Measurements from ENCODE around the gene SORCS2. TPM values are rescaled to one million over a fixed set of nuclear protein-coding genes. Genes with fewer than 3 reads are reported as not detected.

The SORCS2 gene
- total RNA-seq, 6 donors from 2014 or later = 2.2 to 28.3 (median 7.2) TPM

GRCh38 chr4:7641712-7642111, 449.4 kb downstream of the SORCS2 start:
- Histone ChIP-seq H3K4me3 (no peak overlapping the region), H3K9me3 (peaks cover 0 to 9% (median 2%) of the 10 kb centered on the region in 4 donors), H3K4me1 (peaks cover 0 to 10% (median 0%) of the 10 kb centered on the region in 4 donors), H3K27me3 (no peaks in the 10 kb centered on the region), H3K36me3 (no peaks in the 10 kb centered on the region), H3K27ac (no peak overlapping the region)
- TF ChIP-seq, protein P1, sequence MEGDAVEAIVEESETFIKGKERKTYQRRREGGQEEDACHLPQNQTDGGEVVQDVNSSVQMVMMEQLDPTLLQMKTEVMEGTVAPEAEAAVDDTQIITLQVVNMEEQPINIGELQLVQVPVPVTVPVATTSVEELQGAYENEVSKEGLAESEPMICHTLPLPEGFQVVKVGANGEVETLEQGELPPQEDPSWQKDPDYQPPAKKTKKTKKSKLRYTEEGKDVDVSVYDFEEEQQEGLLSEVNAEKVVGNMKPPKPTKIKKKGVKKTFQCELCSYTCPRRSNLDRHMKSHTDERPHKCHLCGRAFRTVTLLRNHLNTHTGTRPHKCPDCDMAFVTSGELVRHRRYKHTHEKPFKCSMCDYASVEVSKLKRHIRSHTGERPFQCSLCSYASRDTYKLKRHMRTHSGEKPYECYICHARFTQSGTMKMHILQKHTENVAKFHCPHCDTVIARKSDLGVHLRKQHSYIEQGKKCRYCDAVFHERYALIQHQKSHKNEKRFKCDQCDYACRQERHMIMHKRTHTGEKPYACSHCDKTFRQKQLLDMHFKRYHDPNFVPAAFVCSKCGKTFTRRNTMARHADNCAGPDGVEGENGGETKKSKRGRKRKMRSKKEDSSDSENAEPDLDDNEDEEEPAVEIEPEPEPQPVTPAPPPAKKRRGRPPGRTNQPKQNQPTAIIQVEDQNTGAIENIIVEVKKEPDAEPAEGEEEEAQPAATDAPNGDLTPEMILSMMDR (IDR thresholded peaks at IDR 0.05) = no peak
- TF ChIP-seq POLR2AphosphoS5 (IDR thresholded peaks at IDR 0.05) (no peak), EP300 (IDR thresholded peaks at IDR 0.05) (no peak), POLR2A (IDR thresholded peaks at IDR 0.05) (no peak)
- no peak for DNase-seq
- no peak for ATAC-seq (ENCODE audit: low FRiP score in 2 of 2)

- Histone ChIP-seq H3K9me3 (peaks cover 0 to 9% (median 2%) of the 10 kb centered on the region in 4 donors), H3K4me1 (peaks cover 0 to 14% (median 3%) of the 10 kb centered on the region in 4 donors), H3K36me3 (no peaks in the 10 kb centered on the region), H3K4me3 (no peak overlapping the region), H3K27ac (no peak overlapping the region), H3K27me3 (no peaks in the 10 kb centered on the region)
- TF ChIP-seq EP300 (IDR thresholded peaks at IDR 0.05) = no peak
- no peak for ATAC-seq (ENCODE audit: low FRiP score in 2 of 2)
- 60 to 63% methylated on average over 9 of the region's 9 CpGs for WGBS, 2 donors
- no peak for DNase-seq
Observed at GRCh38 chr4:7642741-7643458, 450.6 kb downstream of the SORCS2 start.

GRCh38 chr4:7645158-7645557, 452.8 kb downstream of the SORCS2 start:
- H3K27me3 ChIP-seq = no peaks in the 10 kb centered on the region
- DNase-seq (no peak), ATAC-seq (ENCODE audit: low FRiP score in 2 of 2) (no peak)
- H3K36me3 ChIP-seq = no peaks in the 10 kb centered on the region
- peaks cover 0 to 21% (median 10%) of the 10 kb centered on the region in 4 donors for H3K4me1 ChIP-seq
- no peak overlapping the region for H3K27ac ChIP-seq
- 91 to 100% methylated on average over 1 of the region's 1 CpG for WGBS, 2 donors
- peaks cover 0 to 9% (median 2%) of the 10 kb centered on the region in 4 donors for H3K9me3 ChIP-seq
- TF ChIP-seq, protein P1 (IDR thresholded peaks at IDR 0.05) = no peak
- no peak for TF ChIP-seq POLR2A (IDR thresholded peaks at IDR 0.05)
- no peak overlapping the region for H3K4me3 ChIP-seq

DNA sequence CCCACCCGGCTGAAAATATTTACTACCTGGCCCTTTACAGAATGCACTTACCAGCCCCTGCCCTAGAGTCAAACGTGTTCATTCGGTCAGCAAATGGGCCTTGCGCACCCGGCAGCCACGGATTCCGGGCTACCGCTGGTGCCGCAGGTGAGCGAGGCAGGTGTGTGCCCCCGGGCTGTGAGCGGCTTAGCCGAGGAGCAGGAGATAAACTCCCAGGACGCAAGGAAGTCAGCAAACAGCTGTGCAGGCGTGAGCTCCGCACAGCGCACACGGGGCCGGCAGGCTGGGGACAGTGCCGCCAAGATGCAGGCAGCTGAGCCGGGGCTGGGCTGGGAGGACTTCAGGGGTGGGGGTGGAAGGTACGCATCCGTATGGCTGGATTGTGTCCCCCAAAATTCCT, 453.6 kb downstream of the SORCS2 start:
- TF ChIP-seq EP300 (IDR thresholded peaks at IDR 0.05) (no peak), POLR2A (IDR thresholded peaks at IDR 0.05) (no peak)
- TF ChIP-seq, protein P1 (IDR thresholded peaks at IDR 0.05) = no peak
- Histone ChIP-seq H3K27me3 (no peaks in the 10 kb centered on the region), H3K36me3 (no peaks in the 10 kb centered on the region), H3K27ac (peak overlapping the region in 3 of 4 donors; percentile 18 to 33 (median 27)), H3K4me3 (no peak overlapping the region), H3K4me1 (peaks cover 0 to 21% (median 12%) of the 10 kb centered on the region in 4 donors), H3K9me3 (peaks cover 0 to 9% (median 2%) of the 10 kb centered on the region in 4 donors)
- WGBS, 2 donors = 87 to 90% methylated on average over 10 to 23 of the region's 23 CpGs
- DNase-seq (peak in 1 of 2 donors; percentile 68), ATAC-seq (ENCODE audit: low FRiP score in 2 of 2) (no peak)

DNA sequence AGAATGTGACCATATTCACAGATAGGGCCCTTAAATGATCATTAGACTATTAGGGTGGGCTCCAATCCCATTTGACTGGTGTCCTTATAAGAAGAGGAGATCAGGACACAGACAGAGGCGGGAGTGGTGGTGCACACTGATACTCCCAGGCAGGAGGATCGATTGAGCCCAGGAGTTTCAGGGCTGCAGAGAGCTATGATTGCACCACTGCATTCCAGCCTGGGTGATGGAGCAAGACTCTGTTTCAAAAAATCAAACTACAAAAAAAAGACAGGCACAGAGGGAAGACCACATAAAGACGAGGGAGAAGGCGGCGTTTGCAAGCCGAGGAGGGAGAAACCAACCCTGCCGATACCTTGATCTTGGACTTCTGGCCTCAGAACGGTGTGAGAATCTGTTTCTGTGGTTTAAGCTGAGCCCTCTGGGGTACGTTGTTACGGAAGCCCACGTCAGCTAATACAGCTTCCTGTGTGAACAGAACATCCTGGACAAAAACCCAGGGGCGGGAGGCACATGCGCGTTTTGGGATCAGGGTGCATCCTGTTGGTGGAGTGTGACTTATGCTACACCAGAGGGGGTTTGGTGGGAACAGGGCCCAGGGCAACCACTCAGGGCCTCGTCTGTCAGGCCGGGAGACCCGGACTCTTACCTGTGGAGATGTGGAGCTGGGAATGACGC, 454.2 kb downstream of the SORCS2 start:
- TF ChIP-seq, protein P1 (IDR thresholded peaks at IDR 0.05) = no peak
- TF ChIP-seq EP300 (IDR thresholded peaks at IDR 0.05) (peak in 3 of 4 donors; percentile 26 to 43 (median 33)), POLR2AphosphoS5 (IDR thresholded peaks at IDR 0.05) (peak; percentile 23 to 44), POLR2A (IDR thresholded peaks at IDR 0.05) (no peak)
- Histone ChIP-seq H3K27ac (peak overlapping the region in 3 of 4 donors; percentile 18 to 33 (median 27)), H3K27me3 (no peaks in the 10 kb centered on the region), H3K4me3 (no peak overlapping the region), H3K36me3 (no peaks in the 10 kb centered on the region), H3K4me1 (peaks cover 0 to 21% (median 12%) of the 10 kb centered on the region in 4 donors), H3K9me3 (peaks cover 0 to 9% (median 2%) of the 10 kb centered on the region in 4 donors)
- DNase-seq (peak in 1 of 2 donors; percentile 49), ATAC-seq (ENCODE audit: low FRiP score in 2 of 2) (no peak)
- WGBS, 2 donors = 65 to 69% methylated on average over 18 of the region's 18 CpGs
